Ramos (cell line): ENCODE data around the gene SPRED2.
"Not testable (repeated sequence)": the region's sequence is repeated elsewhere in the genome, so short reads cannot be mapped to it uniquely, and the experiment has no call there.

Experiments
- in situ Hi-C: fragments of 300-500 bp; cut with MboI; formaldehyde crosslinking; loops from one replicate; pipeline ENCODE4 v1.14.3; 2022; ENCODE audit warnings: low sequenced_read_pairs; ENCODE audit not compliant: unreplicated experiment

Gene SPRED2

DNA sequence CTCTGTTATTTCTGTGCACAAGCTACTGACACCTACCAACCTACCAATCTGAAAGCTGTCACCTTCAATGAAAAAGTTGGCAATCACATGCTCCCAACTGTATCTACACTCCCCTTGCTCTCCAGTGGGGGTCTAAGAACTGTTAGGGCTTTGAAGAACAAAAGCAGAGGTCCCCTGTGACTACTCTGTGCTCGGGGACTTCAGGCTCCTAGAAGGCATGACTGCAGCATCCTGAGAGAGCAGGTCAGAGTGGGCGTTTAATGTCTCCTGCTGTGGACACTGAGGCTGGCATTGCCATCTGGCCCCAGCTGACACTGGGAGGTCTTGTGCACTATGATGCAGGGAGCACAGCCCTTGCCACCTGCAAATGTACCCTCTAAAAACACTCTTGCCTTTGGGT, 111.5 kb downstream of the SPRED2 start:
- in situ Hi-C loops: no loop called here

DNA sequence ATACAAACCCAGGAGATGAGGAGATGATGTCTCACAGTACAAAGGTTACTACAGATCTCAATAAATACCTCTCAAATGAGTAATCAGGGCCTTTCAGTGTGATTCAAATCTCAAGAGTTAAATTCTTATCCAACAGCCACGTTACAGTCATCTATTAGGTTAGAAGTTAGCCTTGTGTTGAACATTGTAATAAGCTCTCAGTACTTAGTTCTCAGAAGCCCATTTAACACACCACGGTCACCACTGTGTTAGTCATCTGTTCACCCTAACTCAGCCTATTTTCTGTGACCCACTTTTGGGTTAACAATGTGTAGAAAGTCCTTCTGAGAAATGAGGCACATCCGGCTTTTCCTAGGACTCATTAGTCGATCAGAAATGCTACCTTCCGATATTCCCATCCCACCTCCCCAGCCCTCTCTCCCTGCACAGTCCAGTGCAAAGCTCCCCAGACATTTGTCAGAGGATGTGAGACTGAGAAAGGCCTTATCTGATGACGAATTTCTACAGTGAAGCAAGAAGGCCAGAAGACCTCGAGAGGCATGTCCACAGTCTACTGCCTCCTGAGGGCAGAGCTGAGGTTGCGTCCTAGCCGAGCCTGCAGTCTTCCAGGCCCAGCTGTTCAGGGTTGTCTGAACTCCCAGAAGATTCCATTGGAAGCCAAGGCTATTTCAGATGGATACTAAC, 112.2 kb downstream of the SPRED2 start:
- in situ Hi-C loops: no loop called here

DNA sequence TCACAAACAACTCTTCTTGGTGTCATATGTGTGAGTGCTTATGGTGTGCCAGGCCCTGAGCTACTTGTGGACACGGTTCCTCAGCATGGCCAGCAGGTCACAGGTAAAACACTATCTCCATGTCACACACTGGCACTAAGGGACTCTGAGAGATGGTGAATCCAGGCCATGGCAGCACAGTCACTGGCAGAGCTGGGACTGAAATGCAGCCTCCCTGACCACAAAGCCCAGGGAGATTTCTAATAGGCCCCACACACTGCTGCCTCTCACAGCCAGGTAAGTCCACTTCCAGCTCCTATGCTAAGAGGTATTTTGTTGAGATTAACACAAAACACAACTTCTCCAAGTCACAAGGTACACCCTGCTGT, 112.7 kb downstream of the SPRED2 start:
- in situ Hi-C loops: no loop called here

DNA sequence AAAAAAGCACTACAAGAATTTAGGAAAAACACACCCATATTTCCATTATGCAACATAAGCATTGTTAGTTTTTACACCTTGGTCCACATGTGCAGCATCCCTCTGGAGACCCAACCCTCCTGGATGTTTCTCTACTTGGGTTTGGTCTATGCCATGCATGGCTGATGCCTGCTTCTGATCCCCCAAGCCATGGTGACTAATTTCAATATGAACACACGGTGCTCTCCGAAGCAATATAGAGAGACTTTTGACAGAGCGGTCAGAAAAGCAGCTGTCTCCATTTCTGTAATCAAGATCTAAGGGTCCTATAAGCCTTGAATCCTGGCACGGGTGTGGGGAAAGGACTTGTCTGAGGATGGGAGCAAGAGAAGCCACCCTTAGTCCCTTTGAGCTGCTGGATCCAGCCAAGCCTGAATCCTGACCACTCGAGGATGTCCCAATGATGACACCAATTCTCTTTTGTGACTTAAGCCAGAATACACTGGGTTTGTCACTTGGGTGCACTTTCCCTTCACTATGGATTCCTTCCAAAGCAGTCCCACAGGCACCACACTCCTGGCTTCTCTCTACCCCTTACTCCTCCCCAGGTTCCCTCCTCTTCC, 113.2 kb downstream of the SPRED2 start:
- in situ Hi-C loops: no loop called here

DNA sequence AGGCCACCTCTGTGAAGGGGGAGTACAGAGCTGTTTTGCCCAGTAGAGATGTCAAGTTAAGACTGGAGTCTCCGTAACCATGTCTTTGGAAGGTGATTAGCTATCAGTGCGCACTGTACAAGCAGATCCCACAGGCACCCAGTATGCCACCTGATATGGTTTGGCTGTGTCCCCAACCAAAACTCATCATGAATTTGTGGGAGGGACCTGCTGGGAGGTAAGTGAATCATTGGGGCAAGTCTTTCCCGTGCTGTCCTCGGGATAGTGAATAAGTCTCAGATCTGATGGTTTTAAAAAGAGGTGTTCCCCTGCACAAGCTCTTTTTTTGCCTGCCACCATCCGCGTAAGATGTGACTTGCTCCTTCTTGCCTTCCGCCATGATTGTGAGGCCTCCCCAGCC, 114.6 kb downstream of the SPRED2 start:
- in situ Hi-C loops: no loop called here

DNA sequence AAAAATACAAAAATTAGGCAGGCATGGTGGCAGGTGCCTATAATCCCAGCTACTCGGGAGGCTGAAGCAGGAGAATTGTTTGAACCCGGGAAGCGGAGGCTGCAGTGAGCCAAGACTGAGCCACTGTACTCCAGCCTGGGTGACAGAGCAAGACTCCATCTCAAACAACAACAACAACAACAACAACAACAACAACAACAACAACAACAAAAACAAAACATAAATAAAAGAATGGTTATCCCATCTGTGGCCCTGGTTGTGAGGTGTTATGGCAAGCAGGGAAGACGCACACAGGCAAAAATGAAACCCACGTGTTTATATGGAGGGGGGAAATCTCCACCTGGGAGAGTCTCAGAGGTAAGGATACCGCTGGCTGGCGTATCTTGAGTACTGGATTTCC, 115.0 kb downstream of the SPRED2 start:
- in situ Hi-C loops: not testable (repeated sequence)

DNA sequence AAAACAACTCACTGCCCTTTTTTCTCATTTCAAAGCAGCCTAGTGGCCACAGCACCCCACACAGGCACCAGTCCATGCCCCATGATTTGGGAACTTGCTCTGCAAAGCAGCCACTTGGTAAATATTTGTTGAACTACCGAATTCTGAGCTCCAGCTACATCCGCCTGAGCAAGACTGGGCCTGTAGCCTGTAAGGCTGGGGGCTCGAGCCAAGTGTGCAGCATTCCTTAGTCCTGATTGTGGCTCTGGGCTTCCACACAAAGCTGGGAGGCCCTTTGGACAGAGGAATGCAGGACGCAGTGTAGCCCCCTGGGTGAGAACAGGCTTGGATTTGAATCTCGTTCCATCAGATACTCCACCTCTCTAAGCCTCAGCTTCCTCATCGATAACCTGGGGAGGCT, 116.3 kb downstream of the SPRED2 start:
- in situ Hi-C loops: no loop called here

DNA sequence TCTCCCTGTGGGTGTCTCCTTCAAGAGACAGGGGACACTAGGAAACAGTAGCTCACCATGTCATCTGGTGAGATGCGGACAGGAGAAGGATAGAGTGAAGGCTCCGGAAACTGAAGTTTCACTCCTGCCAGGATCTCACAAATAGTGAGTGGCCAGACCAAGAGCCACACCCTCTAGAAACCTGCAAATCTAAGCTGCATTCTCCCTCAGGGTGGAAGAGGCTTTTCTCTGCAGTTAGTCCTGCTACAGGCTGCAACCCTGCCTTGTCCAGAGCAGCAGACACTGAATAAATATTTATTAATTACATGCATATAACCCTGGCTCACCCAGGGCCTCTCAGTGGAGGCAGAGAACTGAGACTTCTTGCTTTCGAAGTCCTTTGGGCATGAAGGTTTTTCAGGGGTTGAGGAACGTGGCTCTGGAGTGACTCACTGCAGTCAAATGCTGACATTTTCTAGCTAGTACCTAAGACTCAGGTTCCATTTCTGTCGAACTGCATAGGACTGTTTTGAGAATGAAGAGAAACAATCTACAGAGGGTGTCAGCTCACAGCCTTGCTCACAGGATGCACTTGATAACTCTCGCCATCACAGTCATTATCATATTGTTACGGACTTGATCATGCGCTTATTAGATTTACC, 117.5 kb downstream of the SPRED2 start:
- in situ Hi-C loops: no loop called here

DNA sequence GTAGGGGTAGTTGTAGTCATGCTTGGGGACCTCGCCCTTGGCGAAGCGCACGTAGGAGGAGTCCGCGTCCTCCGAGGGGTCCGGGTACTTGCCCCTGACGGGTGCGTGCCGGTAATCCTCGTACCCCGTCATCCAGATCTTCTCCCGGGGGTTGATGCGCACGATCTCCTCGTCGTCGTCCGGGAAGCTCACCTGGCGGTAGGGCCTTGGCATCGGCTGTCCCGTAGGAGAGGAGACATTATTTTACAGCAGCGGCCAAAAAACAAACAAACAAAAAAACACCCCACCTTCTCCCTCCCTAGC, 118.5 kb downstream of the SPRED2 start:
- in situ Hi-C loops: no loop called here

DNA sequence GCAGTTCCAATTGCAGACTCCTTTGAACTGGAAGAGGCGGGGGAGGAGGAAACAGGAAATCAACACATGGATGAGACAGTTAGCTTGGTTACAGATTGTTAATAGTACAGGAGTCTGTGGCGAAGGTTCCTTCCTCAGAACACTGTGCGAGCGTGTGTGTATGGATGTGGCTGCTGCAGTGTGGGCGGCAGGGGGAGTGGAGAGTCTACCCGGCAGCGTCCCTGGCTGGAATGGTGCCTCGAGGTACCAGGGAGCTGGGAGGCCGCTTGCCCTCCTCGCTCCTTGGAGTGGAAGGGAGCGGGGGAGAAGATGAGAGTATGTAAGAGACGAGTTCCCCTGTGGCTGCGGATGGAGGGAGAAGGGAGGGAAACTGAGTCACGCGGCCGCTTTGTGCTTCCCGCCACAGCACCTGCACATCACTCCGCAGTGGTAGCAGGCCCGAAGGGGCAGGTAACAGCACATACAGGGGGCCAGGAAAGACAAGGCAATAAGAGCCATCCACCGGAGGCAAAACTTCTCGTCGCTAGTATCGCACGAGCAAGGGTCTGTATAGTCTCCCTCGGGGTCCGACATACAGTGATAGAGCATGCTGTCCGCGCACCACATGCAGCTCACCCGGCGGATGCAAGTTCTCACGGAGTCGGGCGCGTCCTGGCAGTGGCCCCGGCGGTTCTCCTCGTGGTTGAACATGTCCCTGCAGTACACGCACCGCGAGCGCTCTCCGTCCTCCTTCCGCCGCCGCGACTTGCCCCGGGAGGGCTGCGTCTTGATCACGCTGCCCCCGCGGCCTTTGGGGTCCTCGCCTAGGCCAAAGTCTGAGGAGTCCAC, 119.1 kb downstream of the SPRED2 start:
- in situ Hi-C loops: no loop called here

DNA sequence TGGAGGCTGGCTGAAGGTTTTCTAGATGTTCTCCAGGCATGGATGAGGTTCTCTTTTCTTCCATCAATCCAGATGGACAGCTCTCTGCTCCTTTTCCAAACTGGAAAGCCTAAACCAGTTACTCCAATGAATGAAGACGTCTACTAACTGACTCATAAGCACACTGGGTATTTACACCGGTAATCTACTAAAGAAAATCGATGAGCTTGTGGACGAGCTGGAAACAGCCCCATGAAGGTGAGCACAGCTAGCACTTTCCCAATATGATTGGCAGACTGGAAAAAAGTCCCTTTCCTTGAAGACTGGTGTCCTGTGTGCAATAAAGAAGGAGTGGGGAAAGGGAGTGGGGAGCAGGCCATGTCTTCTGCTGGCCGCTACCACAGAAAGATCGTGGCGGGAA, 120.8 kb downstream of the SPRED2 start:
- in situ Hi-C loops: no loop called here

DNA sequence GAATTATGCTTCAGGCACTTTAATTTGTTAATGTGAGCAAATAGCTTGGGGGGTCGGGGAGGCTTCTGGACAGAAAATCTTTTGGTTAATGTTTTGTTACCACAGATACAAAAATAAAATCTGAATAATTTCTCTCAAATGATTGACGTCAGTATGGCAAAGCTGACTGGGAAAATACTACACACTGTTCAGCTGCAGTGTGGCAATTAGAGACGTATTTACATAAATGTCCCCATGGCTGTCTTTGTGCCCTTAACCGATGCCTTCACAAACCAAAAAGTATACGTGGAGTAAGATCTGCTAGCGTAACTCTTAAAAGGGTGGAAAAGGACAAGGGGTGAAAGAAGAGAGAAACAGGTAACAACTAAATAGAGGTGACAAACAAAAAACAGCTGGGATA, 121.3 kb downstream of the SPRED2 start:
- in situ Hi-C loops: no loop called here

DNA sequence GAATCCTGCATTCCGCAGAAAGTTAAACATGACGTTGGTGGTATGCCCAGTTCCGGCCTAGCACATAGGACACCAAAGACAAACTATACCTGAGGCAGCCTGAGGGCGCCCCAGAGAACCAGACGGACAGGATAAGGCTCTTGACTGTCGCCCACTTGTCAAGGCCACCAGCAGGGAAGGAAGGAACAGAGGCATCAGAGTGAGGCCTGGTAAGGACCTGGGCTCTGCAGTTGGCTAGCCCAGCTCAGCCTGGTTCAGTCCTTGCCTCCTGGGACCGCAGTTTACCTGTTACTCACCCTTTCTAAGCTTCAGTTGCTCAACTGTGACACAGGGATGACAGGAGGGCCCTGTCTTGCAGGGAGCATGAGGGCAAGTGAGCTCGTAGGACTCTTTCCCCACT, 122.7 kb downstream of the SPRED2 start:
- in situ Hi-C loops: no loop called here

DNA sequence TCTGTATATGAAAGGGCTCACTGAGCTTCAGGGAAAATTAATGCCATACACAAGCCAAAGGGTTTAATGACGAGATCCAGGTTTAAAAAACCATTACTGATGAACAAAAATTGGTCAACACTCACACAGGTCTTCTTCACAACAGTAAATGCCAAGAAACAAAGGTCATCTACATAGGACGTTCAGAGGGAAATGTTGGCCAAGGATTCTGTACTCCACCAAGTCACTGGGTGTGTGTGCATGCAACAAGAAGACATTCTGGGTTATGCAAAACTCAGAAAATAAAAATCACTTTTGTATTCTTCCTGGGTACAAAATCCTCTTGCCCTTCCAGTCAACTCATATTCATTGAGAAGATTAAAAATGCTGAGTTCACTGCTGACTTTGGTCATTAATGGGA, 126.5 kb downstream of the SPRED2 start:
- in situ Hi-C loops: no loop called here

DNA sequence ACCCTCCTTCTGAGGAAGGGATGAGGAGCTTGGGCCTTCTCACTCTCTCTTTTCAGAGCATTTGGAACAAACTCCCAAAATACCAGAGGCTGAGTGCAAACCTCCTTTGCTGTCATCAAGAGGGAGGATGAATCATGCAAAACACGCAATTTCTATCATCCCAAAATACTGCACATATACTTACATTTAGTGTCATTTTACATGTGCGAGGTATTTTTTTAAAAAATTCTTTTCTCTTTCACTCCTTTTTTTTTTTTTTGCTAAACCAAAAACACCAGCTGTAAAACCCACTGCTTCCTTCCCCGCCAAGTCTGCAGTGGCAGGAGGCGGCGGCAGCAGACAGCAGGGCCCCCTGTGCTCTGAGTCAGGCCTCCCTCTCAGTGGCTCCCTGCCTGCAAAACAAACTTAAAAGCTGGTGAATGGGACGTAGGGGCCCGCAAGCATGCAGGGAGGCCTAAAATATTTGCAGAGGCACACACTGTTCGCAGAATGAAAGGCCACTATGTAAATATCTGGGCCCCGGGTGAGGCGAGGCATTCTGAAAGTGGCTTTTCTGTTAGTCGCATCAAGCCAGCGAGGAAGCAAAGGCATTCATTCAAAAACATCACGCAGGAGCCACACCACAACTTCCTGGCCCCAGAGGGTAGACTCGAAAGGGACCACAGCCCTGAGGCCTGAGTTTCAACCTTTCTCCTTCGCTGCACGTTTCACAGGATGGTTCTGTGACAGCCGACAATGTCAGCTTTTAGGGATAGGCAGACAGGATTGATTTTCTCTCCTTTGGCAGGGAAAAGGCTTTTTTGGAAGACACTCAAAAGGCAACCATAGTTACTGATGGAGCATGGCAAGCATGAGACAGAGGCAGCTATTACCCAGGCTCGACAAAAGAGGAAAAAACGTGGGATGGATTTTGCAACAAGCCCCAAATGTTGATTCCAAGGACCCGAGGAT, 131.4 kb downstream of the SPRED2 start:
- in situ Hi-C loops: no loop called here

DNA sequence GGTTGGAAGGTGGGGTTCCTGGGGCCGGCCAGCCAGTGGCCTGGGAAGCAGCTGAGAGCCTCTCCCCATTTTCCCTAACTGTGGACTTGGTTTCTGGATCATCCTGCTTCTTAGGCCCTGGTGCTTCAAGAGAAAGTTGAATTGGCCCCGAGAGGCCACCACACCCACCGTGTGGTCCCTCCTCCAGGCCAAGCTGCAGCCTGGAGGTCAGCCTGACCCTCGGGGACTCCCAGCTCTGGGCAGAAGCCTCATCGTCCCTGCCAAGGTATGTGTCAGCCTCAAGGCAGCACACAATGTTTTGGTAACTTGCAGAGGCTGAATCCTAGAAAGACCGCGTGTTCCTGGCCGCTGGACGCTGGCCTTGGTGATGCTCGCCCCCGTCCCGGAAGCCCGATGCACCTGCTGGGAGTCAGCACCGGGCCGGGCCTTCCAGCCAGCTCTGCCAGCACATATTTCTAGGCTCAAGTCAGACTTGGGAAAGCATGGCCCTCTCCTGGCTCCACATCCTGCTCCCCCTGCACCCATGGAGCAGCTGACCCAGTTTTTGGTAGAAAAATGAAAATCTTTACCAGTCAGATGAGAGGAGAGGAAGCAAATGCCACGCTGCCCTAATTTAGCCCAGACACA, 132.2 kb downstream of the SPRED2 start:
- in situ Hi-C loops: no loop called here

DNA sequence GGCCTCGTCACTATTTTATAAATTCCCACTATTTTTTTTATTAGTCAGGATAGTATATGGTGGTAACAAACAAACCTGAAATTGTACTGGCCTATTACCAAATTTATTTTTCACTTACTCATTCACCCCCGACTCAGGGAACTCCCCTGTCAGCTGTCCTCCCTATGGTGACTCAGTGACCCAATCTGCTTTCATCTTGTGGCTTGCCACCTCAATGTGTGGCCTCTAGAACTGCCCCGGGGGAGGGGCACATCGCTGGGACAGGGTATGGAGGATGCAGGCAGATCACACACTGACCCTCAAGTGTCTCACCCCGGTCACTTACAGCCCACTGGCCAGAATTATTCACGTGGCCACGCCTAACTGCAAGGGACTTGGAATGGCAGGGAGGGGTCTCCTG, 133.2 kb downstream of the SPRED2 start:
- in situ Hi-C loops: no loop called here

DNA sequence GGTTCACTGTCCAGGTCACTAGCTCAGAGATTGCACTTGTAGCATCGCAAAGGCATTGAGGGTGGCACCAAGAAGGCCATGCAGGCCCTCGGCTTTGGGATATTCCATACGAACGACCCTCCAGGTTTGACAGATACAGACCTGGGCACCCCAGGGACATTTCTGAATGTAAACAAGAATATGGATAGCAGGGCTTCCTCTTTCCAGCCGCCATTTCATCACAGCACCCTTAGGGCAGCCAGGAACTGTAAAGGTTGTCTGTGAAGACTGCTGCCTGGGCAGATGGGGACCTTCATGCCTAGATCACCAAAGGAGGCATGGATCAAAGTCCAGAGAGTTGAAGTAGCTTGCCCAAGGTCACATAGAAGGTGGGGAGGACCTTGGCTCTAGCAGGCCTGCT, 134.3 kb downstream of the SPRED2 start:
- in situ Hi-C loops: no loop called here

DNA sequence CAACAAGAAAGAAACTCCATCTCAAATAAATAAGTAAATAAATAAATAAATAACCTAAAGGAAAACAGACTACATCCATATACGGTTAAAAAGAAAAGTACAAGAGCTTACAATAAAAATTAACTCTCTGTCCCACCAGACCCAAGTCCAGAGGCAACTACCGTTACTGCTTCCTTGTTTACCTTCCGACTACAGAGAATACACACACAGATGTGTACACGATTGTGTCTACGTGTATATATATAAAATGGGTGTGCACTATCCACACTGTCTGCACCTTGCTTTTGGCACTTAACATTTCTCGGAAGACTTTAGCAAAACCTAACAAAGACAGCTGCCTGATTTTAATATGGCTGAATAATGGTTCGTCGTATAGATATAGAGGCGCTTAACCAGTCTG, 134.9 kb downstream of the SPRED2 start:
- in situ Hi-C loops: no loop called here

DNA sequence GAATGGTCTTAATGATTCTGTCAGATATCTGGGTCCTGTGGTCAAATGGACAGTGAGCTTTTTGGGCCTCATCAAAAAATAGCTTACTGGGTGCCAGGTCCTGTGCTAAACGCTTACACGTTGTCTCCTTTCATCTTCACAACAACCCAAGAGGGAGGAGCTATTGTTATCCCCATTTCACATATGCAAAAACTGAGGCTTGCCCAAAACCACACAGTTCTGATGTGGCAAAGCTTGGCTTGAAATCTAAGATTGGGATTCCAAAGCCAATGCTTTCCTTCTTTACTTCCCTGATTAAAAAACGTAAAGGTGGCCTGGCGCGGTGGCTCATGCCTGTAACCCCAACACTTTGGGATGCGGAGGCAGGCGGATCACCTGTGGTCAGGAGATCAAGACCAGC, 135.4 kb downstream of the SPRED2 start:
- in situ Hi-C loops: no loop called here
